Lower leg skin (tissue), 4 donors: ENCODE data around the gene MUCL1. TPM values are rescaled to one million over a fixed set of nuclear protein-coding genes. Genes with fewer than 3 reads are reported as not detected.

Source experiments
- DNase-seq, 2 donors: peaks; one replicate each; pipeline ENCODE4 v3.0.0-alpha.2; 2019; ENCODE audit warnings: low spot score in 2 of 2
- H3K4me3 ChIP-seq: fragments of 200-600 bp; sonication (generic); 2 replicates; pipeline ENCODE4 v1.5.1; 2017; ENCODE audit warnings: mild to moderate bottlenecking, low read depth; ENCODE audit not compliant: poor library complexity, severe bottlenecking
- CTCF ChIP-seq, 3 donors: fragments of 450-650 bp; IDR thresholded peaks; one replicate each; pipeline ENCODE4 v1.5.1; 2016; ENCODE audit warnings: antibody characterized with exemption in 3 of 3, mild to moderate bottlenecking in 3 of 3, moderate library complexity in 2 of 3
- POLR2A ChIP-seq, 2 donors: fragments of 450-650 bp; IDR thresholded peaks; one replicate each; pipeline ENCODE4 v1.6.1; 2016 to 2017; ENCODE audit warnings: antibody characterized with exemption in 2 of 2, mild to moderate bottlenecking in 1 of 2, moderate library complexity in 1 of 2
- WGBS, 2 donors: methylation state at CpG; one replicate each; pipeline ENCODE4 v1.1.5; 2018; 5-methylcytosine and 5-hydroxymethylcytosine counted together
- intact Hi-C: fragments of 100-400 bp; cut with DNase I; formaldehyde crosslinking; loops from one replicate; pipeline ENCODE4 v1.15.0; 2023; ENCODE audit warnings: low total_unique reads
- total RNA-seq, 4 donors: library from RNA; depleted of rRNA; stranded (reverse); fragments of >200 nt; gene quantifications; one replicate each; pipeline ENCODE4 v1.1.0, GENCODE V29; 2016

Gene MUCL1
- 1,000 to 10,000 TPM in 2 of 4 donors, 100 to 1,000 TPM in 2; 114 to 1,631 (median 631) TPM for total RNA-seq

- TF ChIP-seq POLR2A (IDR thresholded peaks at IDR 0.05) (no peak), CTCF (IDR thresholded peaks at IDR 0.05) (no peak)
- DNase-seq, result peak in 1 of 2 donors; percentile 53
- H3K4me3 ChIP-seq, result no peak within 1 kb of the TSS
- intact Hi-C loops, result no loop called here
- WGBS, 2 donors, result 24 to 32% methylated on average over 6 of the region's 6 CpGs
Measured at GRCh38 chr12:54853933-54854538, at the start of gene MUCL1. Gene MUCL1 (plus strand): TSS chr12:54854516. CDS start chr12:54854583, 67 bp downstream.

- 89 to 97% methylated on average over 3 of the region's 3 CpGs for WGBS, 2 donors
- no peak for DNase-seq
- H3K4me3 ChIP-seq, result no peak overlapping the region
- TF ChIP-seq CTCF (IDR thresholded peaks at IDR 0.05) (no peak), POLR2A (IDR thresholded peaks at IDR 0.05) (no peak)
- intact Hi-C loops, result no loop called here
Measured at GRCh38 chr12:54821676-54822075, 32.6 kb upstream of the MUCL1 start.

- intact Hi-C loops, result no loop called here
- DNase-seq, result no peak
- WGBS, 2 donors, result 90 to 96% methylated on average over 2 of the region's 2 CpGs
- no peak for TF ChIP-seq POLR2A (IDR thresholded peaks at IDR 0.05)
- TF ChIP-seq CTCF (IDR thresholded peaks at IDR 0.05), result no peak
- no peak overlapping the region for H3K4me3 ChIP-seq
Measured at GRCh38 chr12:54824402-54824801, 29.9 kb upstream of the MUCL1 start.

- no peak overlapping the region for H3K4me3 ChIP-seq
- DNase-seq, result no peak
- TF ChIP-seq POLR2A (IDR thresholded peaks at IDR 0.05), result no peak
- TF ChIP-seq CTCF (IDR thresholded peaks at IDR 0.05), result no peak
- WGBS, 2 donors, result 72 to 77% methylated on average over 5 of the region's 5 CpGs
- intact Hi-C loops, result no loop called here
Measured at GRCh38 chr12:54829511-54829910, 24.8 kb upstream of the MUCL1 start.

- intact Hi-C loops, result no loop called here
- H3K4me3 ChIP-seq, result no peak overlapping the region
- DNase-seq, result no peak
- no peak for TF ChIP-seq CTCF (IDR thresholded peaks at IDR 0.05)
- no peak for TF ChIP-seq POLR2A (IDR thresholded peaks at IDR 0.05)
Measured at GRCh38 chr12:54830199-54830598, 24.1 kb upstream of the MUCL1 start.

- DNase-seq, result no peak
- TF ChIP-seq POLR2A (IDR thresholded peaks at IDR 0.05) (no peak), CTCF (IDR thresholded peaks at IDR 0.05) (no peak)
- H3K4me3 ChIP-seq, result no peak overlapping the region
- 85 to 91% methylated on average over 1 of the region's 1 CpG for WGBS, 2 donors
- intact Hi-C loops, result no loop called here
Measured at GRCh38 chr12:54831631-54832030, 22.7 kb upstream of the MUCL1 start.
